Left renal cortex interstitium (tissue), 4 donors: Measurements from ENCODE around the gene MAVS. TPM values are rescaled to one million over a fixed set of nuclear protein-coding genes. Genes with fewer than 3 reads are reported as not detected.
"Not testable (repeated sequence)": the region's sequence is repeated elsewhere in the genome, so short reads cannot be mapped to it uniquely, and the experiment has no call there.

Experiments used
- DNase-seq, 4 donors: peaks; one replicate each; pipeline ENCODE4 v3.0.0-alpha.2; 2013; ENCODE audit warnings: low read depth in 4 of 4, low spot score in 2 of 4, missing footprints in 1 of 4
- polyA plus RNA-seq, 4 donors: library from polyadenylated mRNA; unstranded; fragments of 120-200 nt; gene quantifications; one replicate each; pipeline ENCODE4 v1.2.1, GENCODE V29; 2013; ENCODE audit not compliant: insufficient read length in 4 of 4

Gene MAVS
- polyA plus RNA-seq, 4 donors = 22.6 to 34.7 (median 29.1) TPM

- DNase-seq = not testable (repeated sequence)
Observed at GRCh38 chr20:3843990-3844619, 2.5 kb upstream of the MAVS start.

GRCh38 chr20:3846378-3846739 lies 275 bp upstream of the MAVS start:
- peak in 3 of 4 donors; percentile 20 to 70 (median 47) for DNase-seq

GRCh38 chr20:3847429-3847940 lies 851 bp downstream of the MAVS start:
- peak in 3 of 4 donors; percentile 1 to 4 (median 2) for DNase-seq

GRCh38 chr20:3848565-3848964 lies 1.9 kb downstream of the MAVS start:
- DNase-seq = no peak

GRCh38 chr20:3854462-3854871 lies 7.8 kb downstream of the MAVS start:
- no peak for DNase-seq

- no peak for DNase-seq
Observed at GRCh38 chr20:3857405-3857804, 10.8 kb downstream of the MAVS start.

- DNase-seq = no peak
Observed at GRCh38 chr20:3858689-3859088, 12.1 kb downstream of the MAVS start.

GRCh38 chr20:3861191-3861590 lies 14.6 kb downstream of the MAVS start:
- no peak for DNase-seq

GRCh38 chr20:3862333-3862732 lies 15.7 kb downstream of the MAVS start:
- no peak for DNase-seq

GRCh38 chr20:3863317-3863716 lies 16.7 kb downstream of the MAVS start:
- DNase-seq = no peak

GRCh38 chr20:3864518-3864917 lies 17.9 kb downstream of the MAVS start:
- DNase-seq = no peak

GRCh38 chr20:3865152-3865886 lies 18.7 kb downstream of the MAVS start:
- DNase-seq = no peak

- no peak for DNase-seq
Observed at GRCh38 chr20:3865887-3866407, 19.3 kb downstream of the MAVS start.

- no peak for DNase-seq
Observed at GRCh38 chr20:3866464-3866863, 19.8 kb downstream of the MAVS start.

GRCh38 chr20:3867802-3868201 lies 21.2 kb downstream of the MAVS start:
- DNase-seq = no peak

- no peak for DNase-seq
Observed at GRCh38 chr20:3869839-3870634, 23.4 kb downstream of the MAVS start.

GRCh38 chr20:3871550-3872265 lies 25.1 kb downstream of the MAVS start:
- DNase-seq = no peak

GRCh38 chr20:3873507-3873906 lies 26.9 kb downstream of the MAVS start:
- DNase-seq = no peak

GRCh38 chr20:3874194-3874844 lies 27.7 kb downstream of the MAVS start:
- DNase-seq = no peak
